ENCODE measurements around the gene C1orf210. TPM values are rescaled to one million over a fixed set of nuclear protein-coding genes. Genes with fewer than 3 reads are reported as not detected.

Gene C1orf210
- total RNA-seq, 2 experiments from 2014 or later: not detected

GRCh38 chr1:43253173-43253572, 32.2 kb downstream of the C1orf210 start:
- H3K36me3 Mint-ChIP-seq: no peaks in the 10 kb centered on the region
- H3K4me3 Mint-ChIP-seq: no peak overlapping the region
- no peak for ATAC-seq (ENCODE audit: low read depth)
- H3K4me1 Mint-ChIP-seq: no peaks in the 10 kb centered on the region
- POLR2A ChIA-PET: no interaction called here
- H3K27me3 Mint-ChIP-seq: peaks cover 21% of the 10 kb centered on the region
- no peak for DNase-seq
- H3K27ac Mint-ChIP-seq: no peak overlapping the region
- no peaks in the 10 kb centered on the region for H3K9me3 Mint-ChIP-seq

- DNase-seq (no peak), ATAC-seq (ENCODE audit: low read depth) (no peak)
- H3K36me3 Mint-ChIP-seq: no peaks in the 10 kb centered on the region
- H3K27me3 Mint-ChIP-seq: peaks cover 21% of the 10 kb centered on the region
- H3K9me3 Mint-ChIP-seq: no peaks in the 10 kb centered on the region
- no peak overlapping the region for H3K27ac Mint-ChIP-seq
- no peak overlapping the region for H3K4me3 Mint-ChIP-seq
- POLR2A ChIA-PET: no interaction called here
- no peaks in the 10 kb centered on the region for H3K4me1 Mint-ChIP-seq
Measured at GRCh38 chr1:43252225-43252624, 33.2 kb downstream of the C1orf210 start.

- Mint-ChIP-seq H3K9me3 (peaks cover 4% of the 10 kb centered on the region), H3K27me3 (peaks cover 28% of the 10 kb centered on the region), H3K4me1 (no peaks in the 10 kb centered on the region), H3K27ac (no peak overlapping the region), H3K4me3 (no peak overlapping the region), H3K36me3 (peaks cover 3% of the 10 kb centered on the region)
- POLR2A ChIA-PET: no interaction called here
- ATAC-seq (ENCODE audit: low read depth) (no peak), DNase-seq (no peak)
Measured at GRCh38 chr1:43251024-43251423, 34.4 kb downstream of the C1orf210 start.

GRCh38 chr1:43250351-43250761, 35.0 kb downstream of the C1orf210 start:
- peaks cover 32% of the 10 kb centered on the region for H3K27me3 Mint-ChIP-seq
- ATAC-seq (ENCODE audit: low read depth): no peak
- peaks cover 3% of the 10 kb centered on the region for H3K36me3 Mint-ChIP-seq
- POLR2A ChIA-PET: no interaction called here
- peaks cover 4% of the 10 kb centered on the region for H3K9me3 Mint-ChIP-seq
- H3K4me1 Mint-ChIP-seq: no peaks in the 10 kb centered on the region
- H3K4me3 Mint-ChIP-seq: no peak overlapping the region
- DNase-seq: no peak
- H3K27ac Mint-ChIP-seq: no peak overlapping the region

DNA sequence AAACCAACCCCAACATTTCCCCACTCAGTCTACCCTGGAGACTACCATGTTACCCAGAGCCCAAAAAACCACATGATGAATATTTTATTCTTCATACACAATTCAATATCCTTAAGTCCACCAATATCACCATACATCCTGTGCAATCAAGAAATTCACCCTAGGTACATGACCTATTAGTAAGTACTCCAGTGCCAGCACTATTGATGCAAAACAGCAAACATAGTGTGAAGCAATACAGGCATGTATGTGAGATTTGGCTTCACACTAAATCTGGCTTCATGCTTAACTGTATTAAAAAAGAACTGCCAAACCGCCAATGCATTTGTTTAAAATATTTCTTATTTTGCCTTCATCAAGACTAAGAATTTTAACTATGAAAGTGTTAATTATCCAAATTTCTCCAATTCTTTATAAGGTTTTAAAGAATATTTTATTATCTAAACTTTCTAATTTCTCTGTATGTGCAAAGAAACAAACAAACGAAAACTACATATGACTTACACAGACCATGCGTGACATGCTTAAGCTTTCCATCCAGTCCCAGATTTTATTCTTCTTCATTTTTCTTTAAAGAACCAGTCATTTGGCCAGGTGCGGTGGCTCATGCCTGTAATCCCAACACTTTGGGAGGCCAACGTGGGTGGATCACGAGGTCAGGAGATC, 38.0 kb downstream of the C1orf210 start:
- Mint-ChIP-seq H3K9me3 (peaks cover 4% of the 10 kb centered on the region), H3K36me3 (peaks cover 3% of the 10 kb centered on the region), H3K27ac (no peak overlapping the region), H3K4me3 (no peak overlapping the region), H3K4me1 (no peaks in the 10 kb centered on the region), H3K27me3 (peaks cover 31% of the 10 kb centered on the region)
- POLR2A ChIA-PET: no interaction called here
- ATAC-seq (ENCODE audit: low read depth): no peak
- DNase-seq: no peak

- POLR2A ChIA-PET: no interaction called here
- H3K27ac Mint-ChIP-seq: no peak overlapping the region
- H3K4me3 Mint-ChIP-seq: no peak overlapping the region
- H3K9me3 Mint-ChIP-seq: peaks cover 4% of the 10 kb centered on the region
- no peak for ATAC-seq (ENCODE audit: low read depth)
- peaks cover 25% of the 10 kb centered on the region for H3K27me3 Mint-ChIP-seq
- DNase-seq: no peak
- no peaks in the 10 kb centered on the region for H3K4me1 Mint-ChIP-seq
- peaks cover 3% of the 10 kb centered on the region for H3K36me3 Mint-ChIP-seq
Measured at GRCh38 chr1:43246466-43247213, 38.7 kb downstream of the C1orf210 start.

- no peak for DNase-seq
- peaks cover 3% of the 10 kb centered on the region for H3K36me3 Mint-ChIP-seq
- no peak for ATAC-seq (ENCODE audit: low read depth)
- H3K27me3 Mint-ChIP-seq: peaks cover 15% of the 10 kb centered on the region
- peaks cover 9% of the 10 kb centered on the region for H3K9me3 Mint-ChIP-seq
- POLR2A ChIA-PET: interaction anchor here (0.5 to 0.7 kb wide), 2 partner anchors 125 to 415 kb away, joined by 3 read pairs; partner anchors contain the start of gene ELOVL1
- no peak overlapping the region for H3K4me3 Mint-ChIP-seq
- H3K4me1 Mint-ChIP-seq: peaks cover 10% of the 10 kb centered on the region
- H3K27ac Mint-ChIP-seq: no peak overlapping the region
Measured at GRCh38 chr1:43243299-43243698, 42.1 kb downstream of the C1orf210 start.

DNA sequence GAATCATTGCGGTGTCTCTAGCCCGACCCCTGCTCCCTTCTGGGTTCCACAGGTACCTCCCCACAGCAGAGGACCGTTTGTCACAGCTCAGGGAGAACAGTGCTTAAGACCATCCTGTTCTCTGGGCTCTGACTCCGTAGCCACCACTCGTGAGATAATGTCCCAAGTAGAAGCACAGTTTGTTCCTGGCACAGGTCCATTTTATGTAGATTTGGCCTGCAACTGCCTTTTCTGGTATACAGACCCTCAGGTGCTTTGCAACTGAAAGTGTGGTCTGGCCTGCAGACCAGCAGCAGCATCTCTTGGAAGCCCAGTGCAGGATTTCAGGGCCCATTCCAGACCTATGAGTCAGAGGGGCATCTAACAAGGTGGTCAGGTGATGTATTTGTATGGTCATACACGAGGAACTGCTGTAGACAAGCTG, 44.0 kb downstream of the C1orf210 start:
- Mint-ChIP-seq H3K36me3 (no peaks in the 10 kb centered on the region), H3K9me3 (peaks cover 5% of the 10 kb centered on the region), H3K27me3 (peaks cover 12% of the 10 kb centered on the region), H3K27ac (no peak overlapping the region), H3K4me1 (peaks cover 10% of the 10 kb centered on the region), H3K4me3 (no peak overlapping the region)
- ATAC-seq (ENCODE audit: low read depth) (no peak), DNase-seq (no peak)
- POLR2A ChIA-PET: no interaction called here

- Mint-ChIP-seq H3K36me3 (no peaks in the 10 kb centered on the region), H3K27ac (peak overlapping the region; percentile 35), H3K27me3 (peaks cover 2% of the 10 kb centered on the region), H3K4me1 (peaks cover 10% of the 10 kb centered on the region), H3K9me3 (peaks cover 5% of the 10 kb centered on the region), H3K4me3 (no peak overlapping the region)
- ATAC-seq (ENCODE audit: low read depth) (peak; percentile 22), DNase-seq (no peak)
- POLR2A ChIA-PET: interaction anchor here (1.1 to 1.3 kb wide), 2 partner anchors 150 to 175 kb away, joined by 3 read pairs; partner anchors contain the start of genes MED8 and SZT2
Measured at GRCh38 chr1:43239484-43239883, 45.9 kb downstream of the C1orf210 start.

GRCh38 chr1:43238991-43239469, 46.4 kb downstream of the C1orf210 start:
- H3K4me3 Mint-ChIP-seq: no peak overlapping the region
- no peaks in the 10 kb centered on the region for H3K36me3 Mint-ChIP-seq
- peak overlapping the region; percentile 64 for H3K27ac Mint-ChIP-seq
- peaks cover 10% of the 10 kb centered on the region for H3K4me1 Mint-ChIP-seq
- DNase-seq (no peak), ATAC-seq (ENCODE audit: low read depth) (no peak)
- H3K27me3 Mint-ChIP-seq: no peaks in the 10 kb centered on the region
- POLR2A ChIA-PET: interaction anchor here (1.1 to 1.3 kb wide), 2 partner anchors 151 to 175 kb away, joined by 3 read pairs; partner anchors contain the start of genes MED8 and SZT2
- H3K9me3 Mint-ChIP-seq: peaks cover 5% of the 10 kb centered on the region

GRCh38 chr1:43238085-43238484, 47.3 kb downstream of the C1orf210 start:
- no peak overlapping the region for H3K27ac Mint-ChIP-seq
- peaks cover 10% of the 10 kb centered on the region for H3K4me1 Mint-ChIP-seq
- ATAC-seq (ENCODE audit: low read depth): peak; percentile 65
- H3K4me3 Mint-ChIP-seq: no peak overlapping the region
- POLR2A ChIA-PET: no interaction called here
- peak; percentile 37 for DNase-seq
- no peaks in the 10 kb centered on the region for H3K36me3 Mint-ChIP-seq
- peaks cover 5% of the 10 kb centered on the region for H3K9me3 Mint-ChIP-seq
- no peaks in the 10 kb centered on the region for H3K27me3 Mint-ChIP-seq

GRCh38 chr1:43237121-43237520, 48.3 kb downstream of the C1orf210 start:
- no peak overlapping the region for H3K4me3 Mint-ChIP-seq
- H3K27me3 Mint-ChIP-seq: peaks cover 2% of the 10 kb centered on the region
- H3K27ac Mint-ChIP-seq: no peak overlapping the region
- H3K4me1 Mint-ChIP-seq: peaks cover 10% of the 10 kb centered on the region
- ATAC-seq (ENCODE audit: low read depth) (no peak), DNase-seq (no peak)
- peaks cover 5% of the 10 kb centered on the region for H3K9me3 Mint-ChIP-seq
- POLR2A ChIA-PET: interaction anchor here (0.7 kb wide), 1 partner anchor 18 kb away, joined by 5 read pairs; no protein-coding TSS in a partner anchor
- H3K36me3 Mint-ChIP-seq: no peaks in the 10 kb centered on the region

DNA sequence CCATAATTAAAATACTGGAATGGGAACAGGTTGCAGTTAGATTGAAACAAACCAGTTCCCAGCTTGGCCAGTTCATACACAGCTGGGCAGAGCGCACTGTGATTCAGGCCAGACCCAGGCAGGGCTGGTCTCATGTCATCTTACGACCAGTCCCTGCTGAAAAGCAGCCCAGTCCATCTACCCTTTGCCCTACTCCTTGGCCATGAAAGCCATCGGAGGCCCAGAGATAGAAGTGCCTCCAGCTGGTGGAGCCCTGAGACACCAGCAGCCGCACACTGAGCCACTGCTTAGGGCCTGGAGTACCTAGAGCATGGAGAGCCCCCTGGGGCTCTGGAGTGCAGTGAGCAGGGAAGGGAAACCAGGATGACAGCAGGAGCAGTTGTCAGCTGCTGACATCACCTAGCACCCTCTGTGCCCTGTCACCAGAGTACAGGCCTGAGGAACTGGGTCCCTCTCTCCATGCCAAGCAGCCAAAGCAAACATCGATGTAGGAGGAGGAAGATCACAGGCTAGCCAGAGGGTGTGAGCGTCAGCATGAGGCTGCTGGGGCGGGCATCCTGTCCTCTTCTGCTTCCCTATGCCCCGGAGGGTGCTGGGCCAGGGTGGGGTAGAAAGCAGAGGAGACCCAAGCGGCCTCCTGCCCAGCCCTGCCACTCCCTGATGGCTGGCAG, 49.8 kb downstream of the C1orf210 start:
- H3K9me3 Mint-ChIP-seq: peaks cover 4% of the 10 kb centered on the region
- ATAC-seq (ENCODE audit: low read depth): no peak
- H3K27ac Mint-ChIP-seq: no peak overlapping the region
- POLR2A ChIA-PET: no interaction called here
- H3K4me1 Mint-ChIP-seq: peaks cover 10% of the 10 kb centered on the region
- no peaks in the 10 kb centered on the region for H3K36me3 Mint-ChIP-seq
- H3K4me3 Mint-ChIP-seq: no peak overlapping the region
- H3K27me3 Mint-ChIP-seq: peaks cover 3% of the 10 kb centered on the region
- no peak for DNase-seq

Measured in activated naive CD8-positive, alpha-beta T cell treated with anti-CD3 and anti-CD28 coated beads, Interleukin-2, amount 10 ng/mL, durations not matched to agents 7 days and 5 days (primary cell).